SK-N-MC (cell line): ENCODE data around the gene ADCYAP1R1.

Experiments
- EZH2 ChIP-seq: fragments of 200-600 bp; sonication (generic); IDR thresholded peaks from one replicate; pipeline ENCODE4 v1.6.1; 2017; ENCODE audit warnings: antibody characterized with exemption
- FOXP2 ChIP-seq: optimal IDR thresholded peaks from 2 replicates; pipeline ENCODE3; 2011; ENCODE audit warnings: mild to moderate bottlenecking, moderate library complexity; ENCODE audit not compliant: insufficient read depth; ENCODE audit errors: extremely low read length, control extremely low read depth
- POLR2AphosphoS5 ChIP-seq: IDR thresholded peaks from 2 replicates; pipeline ENCODE4 v1.6.1; 2012; ENCODE audit warnings: mild to moderate bottlenecking, low read depth, low read length, borderline replicate concordance

DNA sequence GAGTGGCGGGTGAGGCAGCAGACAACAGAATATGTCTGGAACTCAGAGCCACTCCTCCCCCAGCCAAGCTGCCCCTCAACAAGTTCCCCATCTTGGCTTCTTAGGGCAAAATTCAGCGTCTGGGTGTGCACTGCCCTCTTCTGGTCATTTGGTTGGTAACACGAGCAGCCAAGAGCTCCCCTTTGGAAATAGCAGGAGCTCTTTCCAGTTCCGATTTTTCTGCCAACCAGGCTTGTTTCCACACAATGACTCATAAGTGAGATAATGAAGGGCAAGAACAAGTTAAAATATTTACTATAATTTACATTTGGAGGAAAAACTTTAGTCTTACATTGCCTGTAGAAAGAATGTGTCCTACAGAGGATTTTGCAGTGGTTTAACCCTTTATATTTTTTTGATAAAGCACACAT, 70.5 kb downstream of the ADCYAP1R1 start:
- TF ChIP-seq EZH2 (no peak), POLR2AphosphoS5 (no peak), FOXP2 (no peak)
